Body of pancreas (tissue), 4 donors: ENCODE measurements around the gene BMPR1B.

Source experiments
- CTCF ChIP-seq, 7 experiments: fragments of 450-650 bp in 4 of 7; fragments of 200-600 bp in 3 of 7; sonication (generic) in 3 of 7; IDR thresholded peaks; one replicate each; pipeline ENCODE4 v1.5.1; 2016 to 2019; ENCODE audit warnings: antibody characterized with exemption in 7 of 7
- POLR2A ChIP-seq, 3 donors: fragments of 450-650 bp; IDR thresholded peaks; one replicate each; pipeline ENCODE4 v1.6.1; 2016; ENCODE audit warnings: antibody characterized with exemption in 3 of 3, mild to moderate bottlenecking in 2 of 3

- TF ChIP-seq POLR2A (IDR thresholded peaks at IDR 0.05) = no peak
- no peak for TF ChIP-seq CTCF (IDR thresholded peaks at IDR 0.05)
These were observed 371.3 kb downstream of the BMPR1B start for GRCh38 chr4:95129031-95129430.
